ENCODE results near the gene ARL15.

DNA sequence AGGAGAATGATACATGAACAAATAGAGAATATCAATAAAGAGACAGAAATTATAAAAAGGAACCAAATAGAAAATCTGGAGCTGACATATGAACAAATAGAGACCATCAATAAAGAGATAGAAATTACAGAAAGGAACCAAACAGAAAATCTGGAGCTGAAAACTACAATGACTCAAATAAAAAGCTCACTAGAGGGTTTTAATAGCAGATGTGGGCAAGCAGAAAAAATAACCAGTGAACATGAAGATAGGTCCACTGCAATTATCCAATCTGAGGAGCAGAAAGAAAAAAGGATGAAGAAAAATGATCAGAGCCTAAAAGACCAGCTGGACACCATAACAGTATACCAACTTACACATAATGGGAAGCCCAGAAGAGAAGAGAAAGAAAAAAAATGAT, 353.7 kb downstream of the ARL15 start:
- TF ChIP-seq, protein P1, sequence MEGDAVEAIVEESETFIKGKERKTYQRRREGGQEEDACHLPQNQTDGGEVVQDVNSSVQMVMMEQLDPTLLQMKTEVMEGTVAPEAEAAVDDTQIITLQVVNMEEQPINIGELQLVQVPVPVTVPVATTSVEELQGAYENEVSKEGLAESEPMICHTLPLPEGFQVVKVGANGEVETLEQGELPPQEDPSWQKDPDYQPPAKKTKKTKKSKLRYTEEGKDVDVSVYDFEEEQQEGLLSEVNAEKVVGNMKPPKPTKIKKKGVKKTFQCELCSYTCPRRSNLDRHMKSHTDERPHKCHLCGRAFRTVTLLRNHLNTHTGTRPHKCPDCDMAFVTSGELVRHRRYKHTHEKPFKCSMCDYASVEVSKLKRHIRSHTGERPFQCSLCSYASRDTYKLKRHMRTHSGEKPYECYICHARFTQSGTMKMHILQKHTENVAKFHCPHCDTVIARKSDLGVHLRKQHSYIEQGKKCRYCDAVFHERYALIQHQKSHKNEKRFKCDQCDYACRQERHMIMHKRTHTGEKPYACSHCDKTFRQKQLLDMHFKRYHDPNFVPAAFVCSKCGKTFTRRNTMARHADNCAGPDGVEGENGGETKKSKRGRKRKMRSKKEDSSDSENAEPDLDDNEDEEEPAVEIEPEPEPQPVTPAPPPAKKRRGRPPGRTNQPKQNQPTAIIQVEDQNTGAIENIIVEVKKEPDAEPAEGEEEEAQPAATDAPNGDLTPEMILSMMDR (IDR thresholded peaks at IDR 0.05), result no peak
- TF ChIP-seq EZH2 (IDR thresholded peaks at IDR 0.05; ENCODE audit: borderline replicate concordance, insufficient read depth, low read depth, low read length, poor library complexity, severe bottlenecking), result no peak

All from B cell (primary cell).